Prostate gland (tissue), 2 donors: ENCODE results near the gene SUFU. TPM values are rescaled to one million over a fixed set of nuclear protein-coding genes. Genes with fewer than 3 reads are reported as not detected.

ENCODE experiments used
- DNase-seq: peaks from one replicate; pipeline ENCODE4 v3.0.0-alpha.2; 2019; ENCODE audit warnings: low spot score
- H3K27ac ChIP-seq, 2 donors: fragments of 200-600 bp; sonication (generic); 2 replicates each; pipeline ENCODE4 v1.5.1; 2017 to 2019
- H3K27me3 ChIP-seq: fragments of 200-600 bp; sonication (generic); replicated peaks from 2 replicates; pipeline ENCODE4 v1.5.1; 2019; ENCODE audit not compliant: insufficient read depth
- H3K36me3 ChIP-seq, 2 donors: fragments of 200-600 bp; sonication (generic); 1 replicate in 1 of 2; 2 replicates in 1 of 2; pipeline versions ENCODE4 v1.5.1 to v1.8.1; 2017 to 2019
- H3K4me1 ChIP-seq: fragments of 200-600 bp; sonication (generic); replicated peaks from 2 replicates; pipeline ENCODE4 v1.5.1; 2019
- H3K4me3 ChIP-seq, 2 donors: fragments of 200-600 bp; sonication (generic); 2 replicates each; pipeline ENCODE4 v1.5.1; 2017 to 2019
- H3K9me3 ChIP-seq: fragments of 200-600 bp; sonication (generic); 2 replicates; pipeline ENCODE4 v1.5.1; 2017
- POLR2A ChIP-seq: fragments of 450-650 bp; IDR thresholded peaks from one replicate; pipeline ENCODE4 v1.6.1; 2016; ENCODE audit warnings: antibody characterized with exemption, mild to moderate bottlenecking
- POLR2AphosphoS5 ChIP-seq: sonication (generic); formaldehyde crosslinking; IDR thresholded peaks from one replicate; pipeline ENCODE4 v1.6.1; 2017; ENCODE audit warnings: antibody characterized with exemption
- WGBS: methylation state at CpG from one replicate; pipeline ENCODE4 v1.1.5; 2018; 5-methylcytosine and 5-hydroxymethylcytosine counted together
- intact Hi-C: fragments of 100-400 bp; cut with DNase I; formaldehyde crosslinking; loops from one replicate; pipeline ENCODE4 v1.14.2; 2022
- total RNA-seq, 2 donors: library from RNA; depleted of rRNA; stranded (reverse); fragments of >200 nt; gene quantifications; one replicate each; pipeline ENCODE4 v1.1.0, GENCODE V29; 2016
- TF ChIP-seq, protein P1 (sequence below), 4 experiments: fragments of 200-600 bp in 2 of 4; fragments of 450-650 bp in 2 of 4; sonication (generic) in 2 of 4; IDR thresholded peaks; 1 replicate in 3 of 4; 2 replicates in 1 of 4; pipeline ENCODE4 v1.5.1; 2016 to 2019; ENCODE audit warnings: antibody characterized with exemption in 4 of 4, mild to moderate bottlenecking in 2 of 4, moderate library complexity in 2 of 4

Gene SUFU
- total RNA-seq, 2 donors from 2014 or later, result 17.4 to 20.4 TPM

- WGBS, result 50% methylated on average over 15 of the region's 15 CpGs
- no peak overlapping the region for H3K4me3 ChIP-seq
- no peaks in the 10 kb centered on the region for H3K9me3 ChIP-seq
- DNase-seq, result no peak
- H3K4me1 ChIP-seq, result peaks cover 35% of the 10 kb centered on the region
- no peaks in the 10 kb centered on the region for H3K36me3 ChIP-seq
- H3K27me3 ChIP-seq, result no peaks in the 10 kb centered on the region
- peak overlapping the region; percentile 39 to 60 for H3K27ac ChIP-seq
- intact Hi-C loops, result no loop called here
- TF ChIP-seq POLR2A, result no peak
- TF ChIP-seq POLR2AphosphoS5, result no peak
- TF ChIP-seq, protein P1, sequence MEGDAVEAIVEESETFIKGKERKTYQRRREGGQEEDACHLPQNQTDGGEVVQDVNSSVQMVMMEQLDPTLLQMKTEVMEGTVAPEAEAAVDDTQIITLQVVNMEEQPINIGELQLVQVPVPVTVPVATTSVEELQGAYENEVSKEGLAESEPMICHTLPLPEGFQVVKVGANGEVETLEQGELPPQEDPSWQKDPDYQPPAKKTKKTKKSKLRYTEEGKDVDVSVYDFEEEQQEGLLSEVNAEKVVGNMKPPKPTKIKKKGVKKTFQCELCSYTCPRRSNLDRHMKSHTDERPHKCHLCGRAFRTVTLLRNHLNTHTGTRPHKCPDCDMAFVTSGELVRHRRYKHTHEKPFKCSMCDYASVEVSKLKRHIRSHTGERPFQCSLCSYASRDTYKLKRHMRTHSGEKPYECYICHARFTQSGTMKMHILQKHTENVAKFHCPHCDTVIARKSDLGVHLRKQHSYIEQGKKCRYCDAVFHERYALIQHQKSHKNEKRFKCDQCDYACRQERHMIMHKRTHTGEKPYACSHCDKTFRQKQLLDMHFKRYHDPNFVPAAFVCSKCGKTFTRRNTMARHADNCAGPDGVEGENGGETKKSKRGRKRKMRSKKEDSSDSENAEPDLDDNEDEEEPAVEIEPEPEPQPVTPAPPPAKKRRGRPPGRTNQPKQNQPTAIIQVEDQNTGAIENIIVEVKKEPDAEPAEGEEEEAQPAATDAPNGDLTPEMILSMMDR (IDR thresholded peaks at IDR 0.05), result no peak
Measured at GRCh38 chr10:102620591-102621442, 117.0 kb downstream of the SUFU start.

DNA sequence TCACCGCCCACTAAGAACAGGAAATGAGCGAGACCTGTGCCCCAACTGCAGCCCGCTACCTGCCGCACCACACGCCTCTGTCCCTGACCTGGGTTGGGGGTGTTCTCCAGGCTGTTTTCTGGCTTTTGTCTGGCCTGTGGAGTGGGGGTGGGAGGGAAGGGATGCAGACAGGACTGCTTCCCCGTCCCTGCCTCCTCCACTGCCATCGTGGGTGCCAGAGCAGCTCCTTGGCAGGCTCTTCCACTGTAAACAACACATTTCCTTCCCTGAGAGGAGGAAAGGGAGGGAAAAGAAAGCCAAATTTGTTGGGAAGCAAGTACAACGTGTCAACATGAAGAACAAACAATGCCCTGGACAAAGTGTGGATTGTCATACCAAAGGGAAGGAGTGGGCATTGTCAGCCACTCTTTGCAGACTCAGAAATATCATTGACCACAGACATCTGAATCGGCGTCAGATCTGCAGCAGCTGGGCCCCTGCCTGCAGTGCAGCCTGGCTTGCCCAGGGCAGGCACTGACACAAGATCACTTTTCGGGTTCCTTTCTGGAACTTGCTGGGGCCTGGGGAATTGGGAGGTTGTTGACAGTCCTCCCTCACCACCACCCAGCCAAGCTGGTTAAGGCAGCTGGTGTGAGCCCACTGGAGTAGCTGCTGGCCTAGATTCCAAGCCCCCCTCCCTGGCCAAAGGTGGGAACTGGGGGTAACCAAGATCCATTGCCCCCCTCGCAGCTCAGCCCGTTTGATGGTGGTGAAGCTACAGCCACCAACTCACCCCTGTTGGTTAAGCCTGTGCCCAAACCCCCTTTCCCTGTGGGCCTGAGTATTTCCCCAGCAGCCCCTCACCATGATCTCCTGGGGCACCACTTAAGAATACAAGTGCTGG lies 117.9 kb downstream of the SUFU start:
- intact Hi-C loops, result no loop called here
- Histone ChIP-seq H3K4me3 (no peak overlapping the region), H3K36me3 (no peaks in the 10 kb centered on the region), H3K27ac (peak overlapping the region; percentile 39 to 60), H3K27me3 (no peaks in the 10 kb centered on the region), H3K4me1 (peaks cover 35% of the 10 kb centered on the region), H3K9me3 (no peaks in the 10 kb centered on the region)
- 26% methylated on average over 13 of the region's 13 CpGs for WGBS
- TF ChIP-seq, protein P1 (IDR thresholded peaks at IDR 0.05), result no peak
- TF ChIP-seq POLR2A, result no peak
- TF ChIP-seq POLR2AphosphoS5, result peak; percentile 62
- DNase-seq, result peak; percentile 39

DNA sequence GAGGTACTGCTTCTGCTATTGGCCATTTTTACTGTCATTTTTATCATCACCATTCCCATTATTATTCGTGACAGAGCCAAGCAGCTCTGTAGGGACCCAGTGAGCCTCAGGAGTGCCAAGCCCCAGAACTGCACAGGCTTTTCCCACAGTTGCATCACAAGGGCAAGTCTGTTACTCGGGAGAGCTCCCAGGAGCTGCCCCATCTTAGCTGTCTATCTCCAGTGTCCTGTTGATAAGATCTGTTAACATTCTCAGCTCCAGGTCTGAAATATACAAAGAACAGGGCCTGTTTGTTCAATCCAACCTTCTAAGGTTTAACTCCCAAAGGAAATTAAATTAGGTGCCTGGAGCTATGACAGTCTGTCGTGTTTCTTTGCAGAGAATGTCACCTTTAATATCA lies 120.3 kb downstream of the SUFU start:
- H3K27me3 ChIP-seq, result no peaks in the 10 kb centered on the region
- no peak for DNase-seq
- no peaks in the 10 kb centered on the region for H3K9me3 ChIP-seq
- no peak overlapping the region for H3K27ac ChIP-seq
- no peak for TF ChIP-seq POLR2A
- TF ChIP-seq, protein P1 (IDR thresholded peaks at IDR 0.05), result no peak
- TF ChIP-seq POLR2AphosphoS5, result no peak
- H3K4me1 ChIP-seq, result peaks cover 38% of the 10 kb centered on the region
- 33% methylated on average over 3 of the region's 3 CpGs for WGBS
- no peaks in the 10 kb centered on the region for H3K36me3 ChIP-seq
- H3K4me3 ChIP-seq, result no peak overlapping the region
- intact Hi-C loops, result no loop called here

DNA sequence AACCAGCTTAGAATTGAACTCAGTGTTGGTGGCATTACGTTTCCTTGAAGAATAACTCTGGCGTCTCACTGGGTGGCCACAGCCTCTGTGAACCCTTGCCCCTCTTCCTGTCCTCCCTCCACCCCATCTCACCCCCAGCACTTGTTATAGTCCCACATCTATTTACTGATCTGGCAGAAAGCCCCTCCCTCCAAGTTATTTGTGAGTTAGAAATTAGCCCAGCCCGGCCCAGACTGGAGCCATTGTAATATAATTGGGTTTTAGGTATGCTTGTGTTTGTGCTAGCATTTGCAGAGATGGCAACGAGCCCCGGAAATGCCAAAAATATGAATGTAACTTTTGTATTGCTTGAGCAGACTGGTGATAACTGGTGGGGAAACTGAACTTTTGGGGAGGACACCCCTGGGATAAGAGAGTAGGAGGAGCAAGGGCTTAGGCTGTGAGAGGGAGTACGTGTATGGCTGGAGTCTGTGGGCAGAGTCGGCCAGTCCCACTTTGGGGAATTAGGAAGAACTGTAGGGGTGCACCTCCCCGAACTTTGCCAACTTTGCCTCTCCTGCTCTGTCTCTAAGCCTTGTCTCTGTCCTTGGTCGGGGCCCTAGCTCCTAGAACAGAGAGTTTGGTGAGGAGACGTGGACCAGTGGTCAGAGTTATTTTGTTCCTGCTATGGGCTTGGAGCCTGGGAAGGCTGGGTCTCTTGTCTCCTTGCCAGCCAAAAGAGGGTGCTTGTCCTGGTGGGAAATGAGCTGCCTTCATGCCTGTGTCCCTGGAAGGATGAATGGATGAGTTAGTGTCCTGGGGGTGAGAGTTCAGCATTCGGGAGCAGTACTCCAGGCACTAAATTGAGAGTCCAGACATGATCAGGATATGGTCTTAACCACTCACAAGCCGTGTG lies 121.2 kb downstream of the SUFU start:
- no peaks in the 10 kb centered on the region for H3K36me3 ChIP-seq

More for the DNA sequence above, 121.2 kb downstream of the SUFU start:
- no peaks in the 10 kb centered on the region for H3K27me3 ChIP-seq
- H3K4me3 ChIP-seq, result no peak overlapping the region
- H3K4me1 ChIP-seq, result peaks cover 29% of the 10 kb centered on the region
- H3K27ac ChIP-seq, result no peak overlapping the region
- TF ChIP-seq, protein P1 (IDR thresholded peaks at IDR 0.05), result no peak
- TF ChIP-seq POLR2A, result no peak
- no peak for TF ChIP-seq POLR2AphosphoS5
- no peaks in the 10 kb centered on the region for H3K9me3 ChIP-seq
- intact Hi-C loops, result no loop called here
- DNase-seq, result no peak
- 65% methylated on average over 12 of the region's 12 CpGs for WGBS
